Chondrocyte (in vitro differentiated cells): ENCODE data around the gene IZUMO1R. TPM values are rescaled to one million over a fixed set of nuclear protein-coding genes. Genes with fewer than 3 reads are reported as not detected.
"Not testable (repeated sequence)": the region's sequence is repeated elsewhere in the genome, so short reads cannot be mapped to it uniquely, and the experiment has no call there.

Experiments
- DNase-seq: peaks from one replicate; pipeline ENCODE4 v3.0.0; 2021; ENCODE audit warnings: mixed read lengths, low spot score
- H3K27ac Mint-ChIP-seq: one replicate; pipeline ENCODE4 v1.8.0; 2021; ENCODE audit warnings: mild to moderate bottlenecking, moderate library complexity, mixed read lengths; ENCODE audit not compliant: unreplicated experiment
- H3K27me3 Mint-ChIP-seq: 2 replicates; pipeline ENCODE4 v1.8.0; 2021; ENCODE audit warnings: low read depth, mixed read lengths
- H3K36me3 Mint-ChIP-seq: 2 replicates; pipeline ENCODE4 v1.8.0; 2021; ENCODE audit warnings: low read depth, mixed read lengths
- H3K4me1 Mint-ChIP-seq: 2 replicates; pipeline ENCODE4 v1.8.0; 2021; ENCODE audit warnings: low read depth, mild to moderate bottlenecking, mixed read lengths
- H3K4me3 Mint-ChIP-seq: one replicate; pipeline ENCODE4 v1.8.0; 2021; ENCODE audit warnings: mild to moderate bottlenecking, moderate library complexity, mixed read lengths; ENCODE audit not compliant: unreplicated experiment
- H3K9me3 Mint-ChIP-seq: 2 replicates; pipeline ENCODE4 v1.8.0; 2021; ENCODE audit warnings: low read depth, mixed read lengths
- CTCF ChIP-seq: fragments of 200-600 bp; sonication (generic); IDR thresholded peaks from 2 replicates; pipeline ENCODE4 v1.5.0; 2021; ENCODE audit warnings: antibody characterized with exemption, mild to moderate bottlenecking, moderate library complexity
- long read RNA-seq: library from polyadenylated mRNA; stranded (forward); transcript quantifications from one replicate; pipeline ENCODE4 v2.0.0, GENCODE V29; 2021
- total RNA-seq: library from RNA; stranded (reverse); gene quantifications from 3 replicates; pipeline ENCODE4 v1.2.1, GENCODE V29; 2021

IZUMO1R gene
- total RNA-seq: not detected in 3 replicates
- long read RNA-seq: 0 reads

GRCh38 chr11:94303966-94304958 lies at the start of gene IZUMO1R:
Gene IZUMO1R (plus strand): TSS chr11:94304580. CDS start chr11:94305637, 1,057 bp downstream.
- no peak within 1 kb of the TSS for H3K4me3 Mint-ChIP-seq
- H3K4me1 Mint-ChIP-seq: peaks cover 13% of the 10 kb centered on the region
- no peak within 1 kb of the TSS for H3K27ac Mint-ChIP-seq
- no peak for TF ChIP-seq CTCF
- DNase-seq: no peak
- peaks cover 29% of the 10 kb centered on the region for H3K27me3 Mint-ChIP-seq
- H3K36me3 Mint-ChIP-seq: no peaks in the 10 kb centered on the region
- H3K9me3 Mint-ChIP-seq: no peaks in the 10 kb centered on the region

DNA sequence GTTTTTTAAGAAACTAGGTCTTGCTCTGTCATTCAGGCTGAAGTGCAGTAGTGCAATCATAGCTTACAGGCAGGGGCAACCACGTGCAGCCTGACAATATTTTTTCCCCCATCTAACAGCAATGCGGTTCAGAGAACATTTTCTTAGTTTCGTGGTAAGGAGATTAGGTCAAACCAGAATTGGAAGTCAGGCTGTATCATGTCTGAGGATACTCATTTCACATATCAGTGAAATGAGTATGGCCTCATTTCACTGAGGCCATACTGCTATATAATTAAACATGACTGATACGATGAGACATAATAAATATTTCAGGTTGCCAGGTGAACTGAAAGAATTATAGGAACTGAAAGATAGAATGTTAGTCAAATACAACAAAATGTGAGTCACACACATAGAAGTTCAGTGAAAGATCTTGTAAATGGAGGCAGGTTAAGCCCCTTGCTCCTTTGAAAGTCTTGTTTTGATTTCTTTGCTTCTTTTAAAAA lies 32.5 kb upstream of the IZUMO1R start:
- DNase-seq: no peak
- no peak for TF ChIP-seq CTCF
- no peak overlapping the region for H3K4me3 Mint-ChIP-seq
- H3K4me1 Mint-ChIP-seq: no peaks in the 10 kb centered on the region
- H3K27me3 Mint-ChIP-seq: no peaks in the 10 kb centered on the region
- no peak overlapping the region for H3K27ac Mint-ChIP-seq
- H3K36me3 Mint-ChIP-seq: no peaks in the 10 kb centered on the region
- H3K9me3 Mint-ChIP-seq: peaks cover 8% of the 10 kb centered on the region

- H3K4me3 Mint-ChIP-seq: no peak overlapping the region
- DNase-seq: no peak
- H3K27ac Mint-ChIP-seq: no peak overlapping the region
Observed at GRCh38 chr11:94272738-94273313, 31.6 kb upstream of the IZUMO1R start.

DNA sequence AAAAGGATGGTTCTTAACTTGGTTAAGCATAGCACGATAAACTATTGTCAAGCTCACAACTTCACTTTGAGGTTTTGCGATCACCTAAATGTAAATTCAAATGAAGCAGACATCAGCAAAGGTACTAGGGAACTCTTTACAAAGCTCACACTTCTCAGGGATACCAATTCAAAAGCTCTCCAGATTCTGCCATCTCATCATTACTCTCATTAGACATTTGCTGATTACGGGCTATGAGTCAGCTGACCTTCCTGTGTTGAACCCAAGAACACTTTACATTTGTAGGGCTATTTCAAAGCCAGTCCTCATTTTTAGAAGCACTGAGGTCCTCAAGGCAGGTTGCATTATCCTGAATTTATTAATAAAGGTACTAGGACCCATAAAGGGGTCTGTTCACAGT lies 28.4 kb upstream of the IZUMO1R start:
- Mint-ChIP-seq H3K9me3 (peaks cover under 1% of the 10 kb centered on the region), H3K4me1 (no peaks in the 10 kb centered on the region), H3K27ac (no peak overlapping the region), H3K4me3 (no peak overlapping the region), H3K27me3 (no peaks in the 10 kb centered on the region), H3K36me3 (no peaks in the 10 kb centered on the region)
- DNase-seq: no peak
- TF ChIP-seq CTCF: no peak

More at GRCh38 chr11:94272738-94273313, 31.6 kb upstream of the IZUMO1R start:
- Mint-ChIP-seq H3K27me3 (no peaks in the 10 kb centered on the region), H3K4me1 (no peaks in the 10 kb centered on the region), H3K9me3 (peaks cover 6% of the 10 kb centered on the region), H3K36me3 (no peaks in the 10 kb centered on the region)
- no peak for TF ChIP-seq CTCF

DNA sequence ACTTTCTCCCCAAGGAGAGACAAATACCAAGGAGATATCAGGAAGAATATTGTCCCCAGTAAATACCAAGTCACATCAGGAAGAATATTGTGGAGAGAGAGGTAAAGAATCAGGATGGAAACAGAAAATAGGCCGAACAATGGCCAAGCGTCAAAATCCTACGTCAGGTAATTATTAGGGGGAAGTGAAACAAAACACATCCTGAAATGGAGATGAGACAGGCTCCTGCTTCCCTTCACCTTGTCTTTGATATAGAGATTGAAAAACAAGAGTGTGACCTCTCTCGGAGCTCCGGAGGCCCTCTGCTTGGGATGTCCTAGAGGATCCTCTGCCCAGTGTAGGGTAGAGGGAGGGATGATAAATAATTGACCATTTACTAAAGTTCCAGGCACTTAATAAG lies 27.4 kb upstream of the IZUMO1R start:
- H3K9me3 Mint-ChIP-seq: no peaks in the 10 kb centered on the region
- DNase-seq: no peak
- TF ChIP-seq CTCF: no peak
- H3K27ac Mint-ChIP-seq: no peak overlapping the region
- no peaks in the 10 kb centered on the region for H3K4me1 Mint-ChIP-seq
- no peaks in the 10 kb centered on the region for H3K27me3 Mint-ChIP-seq
- no peak overlapping the region for H3K4me3 Mint-ChIP-seq
- no peaks in the 10 kb centered on the region for H3K36me3 Mint-ChIP-seq

GRCh38 chr11:94278207-94278606 lies 26.2 kb upstream of the IZUMO1R start:
- not testable (repeated sequence) for H3K9me3 Mint-ChIP-seq, DNase-seq, H3K27ac Mint-ChIP-seq, H3K27me3 Mint-ChIP-seq, H3K4me3 Mint-ChIP-seq, H3K4me1 Mint-ChIP-seq, H3K36me3 Mint-ChIP-seq
